ENCODE measurements around the gene NMUR2.

The NMUR2 gene

DNA sequence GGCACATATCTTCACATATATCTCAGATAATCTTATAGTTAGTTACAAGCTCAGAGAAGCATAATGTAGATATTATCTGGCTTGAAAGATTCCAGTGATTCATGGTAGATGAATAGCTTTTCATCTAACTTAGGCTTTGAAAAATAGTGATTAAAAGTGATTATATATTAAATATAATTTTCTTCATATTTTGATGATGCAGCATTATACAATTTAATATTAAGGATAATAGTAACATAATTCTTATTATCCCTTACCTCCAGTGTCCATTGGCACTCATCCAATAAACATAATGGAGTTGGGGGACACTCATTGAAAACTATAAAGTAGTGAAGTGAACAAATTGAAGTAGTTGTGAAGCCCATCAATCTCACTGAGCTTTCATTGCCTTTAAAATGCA, 35.8 kb downstream of the NMUR2 start:
- DNase-seq (ENCODE audit: low read depth in 2 of 2): no peak

GRCh38 chr5:152367554-152367953, 37.5 kb downstream of the NMUR2 start:
- no peak for DNase-seq (ENCODE audit: low read depth in 2 of 2)

DNA sequence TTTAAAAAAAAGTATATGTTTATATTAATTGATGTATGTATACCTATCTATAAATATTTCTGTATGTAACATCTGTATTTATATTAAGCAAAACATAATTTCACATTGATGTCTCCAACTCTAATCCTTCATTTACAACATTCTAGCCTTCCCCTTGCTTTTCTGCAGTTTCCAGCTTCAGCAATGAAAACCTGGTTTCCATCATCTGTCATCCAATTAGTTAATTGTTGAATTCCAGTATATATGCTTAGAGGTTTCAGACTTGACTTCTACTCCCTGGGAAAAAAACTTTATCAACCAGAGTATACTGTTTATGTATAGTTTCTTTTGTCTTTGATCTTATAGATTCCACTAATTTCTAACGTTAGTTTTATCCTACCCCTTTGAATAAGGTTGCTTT, 38.4 kb downstream of the NMUR2 start:
- no peak for DNase-seq (ENCODE audit: low read depth in 2 of 2)

GRCh38 chr5:152364899-152365298, 40.2 kb downstream of the NMUR2 start:
- no peak for DNase-seq (ENCODE audit: low read depth in 2 of 2)

DNA sequence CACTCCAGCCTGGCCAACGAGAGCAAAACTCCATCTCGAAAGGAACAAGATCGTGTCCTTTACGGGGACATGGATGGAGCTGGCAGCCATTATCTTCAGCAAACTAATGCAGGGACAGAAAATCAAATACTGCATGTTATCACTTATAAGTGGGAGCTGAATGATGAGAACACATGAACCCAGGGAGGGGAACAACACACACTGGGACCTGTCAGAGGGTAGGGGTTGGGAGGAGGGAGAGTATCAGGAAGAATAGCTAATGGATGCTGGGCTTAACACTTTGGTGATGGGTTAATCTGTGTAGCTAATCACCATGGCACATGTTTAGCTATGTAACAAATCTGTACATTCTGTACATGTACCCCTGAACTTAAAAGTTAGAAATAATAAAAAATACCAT, 40.9 kb downstream of the NMUR2 start:
- no peak for DNase-seq (ENCODE audit: low read depth in 2 of 2)

GRCh38 chr5:152358861-152359568, 46.1 kb downstream of the NMUR2 start:
- no peak for DNase-seq (ENCODE audit: low read depth in 2 of 2)

GRCh38 chr5:152356506-152356905, 48.6 kb downstream of the NMUR2 start:
- no peak for DNase-seq (ENCODE audit: low read depth in 2 of 2)

GRCh38 chr5:152355061-152355460, 50.0 kb downstream of the NMUR2 start:
- no peak for DNase-seq (ENCODE audit: low read depth in 2 of 2)

DNA sequence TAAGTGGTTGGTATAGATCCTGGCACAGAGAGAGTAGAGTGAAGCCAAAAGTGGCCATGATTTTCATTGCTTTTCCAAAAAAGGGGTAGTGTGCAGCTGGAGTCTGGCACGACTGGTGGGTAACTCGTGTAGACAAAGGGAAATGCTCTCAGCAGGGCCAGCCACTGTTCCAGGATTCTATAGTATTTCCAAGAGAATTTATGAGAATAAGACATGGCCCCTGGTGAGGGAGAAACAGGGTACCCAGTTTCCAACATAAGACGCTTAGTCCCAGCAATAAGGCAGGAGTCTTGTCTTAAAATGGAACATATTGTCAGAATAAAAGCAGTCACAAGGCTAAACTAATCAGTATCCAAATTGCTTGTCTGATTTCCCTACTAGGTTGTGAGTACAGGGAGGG, 52.1 kb downstream of the NMUR2 start:
- DNase-seq (ENCODE audit: low read depth in 2 of 2): no peak

GRCh38 chr5:152349683-152350526, 55.2 kb downstream of the NMUR2 start:
- DNase-seq (ENCODE audit: low read depth in 2 of 2): peak in 1 of 2 experiments; percentile 14
